Panc1 (cell line): ENCODE measurements around the gene LMBR1L. TPM values are rescaled to one million over a fixed set of nuclear protein-coding genes. Genes with fewer than 3 reads are reported as not detected.

Experiments
- ATAC-seq: fragments of 200-7000 bp; cut with Tn5 transposase; 2 replicates; pipeline ENCODE4 v1.9.1; 2020; ENCODE audit warnings: mild to moderate bottlenecking, moderate library complexity
- BruUV-seq: library from RNA; stranded (reverse); fragments of 400-500 nt; replicated peaks from 2 replicates; lab custom pipeline; 2021; lab: Mats Ljungman, UMichigan
- CTCF ChIA-PET: fragments of 300-600 bp; sonication (Branson Sonifier 250); formaldehyde crosslinking; loops from one replicate; lab custom pipeline; 2022; ENCODE audit warnings: antibody characterized with exemption; lab: Charles Lee
- POLR2A ChIA-PET: fragments of 300-600 bp; sonication (Branson Sonifier 250); formaldehyde crosslinking; loops from one replicate; lab custom pipeline; 2022; ENCODE audit warnings: antibody characterized with exemption; lab: Charles Lee
- DNase-seq: peaks from one replicate; pipeline ENCODE4 v3.0.0-alpha.2; 2010; ENCODE audit warnings: low read depth, low spot score
- H3K27ac ChIP-seq: 2 replicates; pipeline ENCODE4 v1.5.1; 2011; ENCODE audit warnings: mild to moderate bottlenecking, low read length, inconsistent platforms
- H3K27me3 ChIP-seq: fragments of 200-500 bp; sonication (Bioruptor generic); 2 replicates; pipeline ENCODE4 v1.6.0; 2014; ENCODE audit warnings: low read length, inconsistent platforms; ENCODE audit not compliant: control insufficient read depth, insufficient read depth
- H3K36me3 ChIP-seq: fragments of 200-500 bp; sonication (Bioruptor generic); 2 replicates; pipeline ENCODE4 v1.5.1; 2014; ENCODE audit warnings: inconsistent platforms, mild to moderate bottlenecking, low read length, moderate library complexity; ENCODE audit not compliant: control insufficient read depth, insufficient read depth
- H3K4me1 ChIP-seq: 2 replicates; pipeline ENCODE4 v1.5.1; 2011; ENCODE audit warnings: inconsistent platforms, mild to moderate bottlenecking, low read length, moderate library complexity; ENCODE audit not compliant: control insufficient read depth, insufficient read depth
- H3K4me3 ChIP-seq, 2 experiments: 2 replicates each; pipeline ENCODE4 v1.5.1; 2011 to 2012; ENCODE audit warnings: low read depth in 2 of 2, low read length in 2 of 2, mild to moderate bottlenecking in 2 of 2, inconsistent platforms in 1 of 2, moderate library complexity in 1 of 2
- H3K9me3 ChIP-seq: fragments of 200-500 bp; sonication (Bioruptor generic); 2 replicates; pipeline ENCODE4 v1.5.1; 2014; ENCODE audit warnings: low read depth, mild to moderate bottlenecking, inconsistent platforms, low read length, moderate library complexity; ENCODE audit not compliant: control insufficient read depth, insufficient read depth
- CTCF ChIP-seq: fragments of 450-650 bp; IDR thresholded peaks from 2 replicates; pipeline ENCODE4 v1.5.1; 2017; ENCODE audit warnings: mild to moderate bottlenecking
- POLR2AphosphoS5 ChIP-seq: IDR thresholded peaks from 2 replicates; pipeline ENCODE4 v1.6.1; 2012; ENCODE audit warnings: mild to moderate bottlenecking, low read depth, low read length, moderate library complexity
- REST ChIP-seq, 2 experiments: IDR thresholded peaks; 2 replicates each; pipeline ENCODE4 v1.6.1; 2011 to 2012; ENCODE audit warnings: low read depth in 2 of 2, control low read depth in 1 of 2, low read length in 1 of 2, mild to moderate bottlenecking in 1 of 2, moderate library complexity in 1 of 2; ENCODE audit not compliant: insufficient read depth in 1 of 2
- SIN3A ChIP-seq: IDR thresholded peaks from 2 replicates; pipeline ENCODE4 v1.6.1; 2012; ENCODE audit warnings: low read depth, mild to moderate bottlenecking, low read length, moderate library complexity, borderline replicate concordance; ENCODE audit not compliant: insufficient read depth
- TCF7L2 ChIP-seq: IDR thresholded peaks from 2 replicates; pipeline ENCODE4 v1.6.1; 2011; ENCODE audit warnings: mild to moderate bottlenecking, low read depth, low read length, inconsistent platforms
- in situ Hi-C: cut with HindIII; loops from 2 replicates; pipeline ENCODE4 v1.10.0; 2016; ENCODE audit warnings: low sequenced_read_pairs, low pct_unique_long_range_greater_than_20kb
- intact Hi-C: fragments of 100-400 bp; cut with micrococcal nuclease; formaldehyde crosslinking; loops from one replicate; pipeline ENCODE4 v1.10.0; 2022; ENCODE audit not compliant: unreplicated experiment
- total RNA-seq: library from RNA; stranded (reverse); gene quantifications from one replicate; pipeline ENCODE4 v1.2.1, GENCODE V29; 2021; ENCODE audit not compliant: unreplicated experiment

Gene LMBR1L
- total RNA-seq, 1 experiment from 2014 or later, result 34.4 TPM

GRCh38 chr12:49105504-49106084 is 5.1 kb downstream of the LMBR1L start:
- Histone ChIP-seq H3K36me3 (no peaks in the 10 kb centered on the region; the same call in 1 of the 2 replicates), H3K27me3 (no peaks in the 10 kb centered on the region), H3K27ac (no peak overlapping the region), H3K9me3 (no peaks in the 10 kb centered on the region), H3K4me1 (peaks cover 10% of the 10 kb centered on the region), H3K4me3 (no peak overlapping the region)
- intact Hi-C loops, result no loop called here
- POLR2A ChIA-PET, result no interaction called here
- ATAC-seq, result no peak
- no peak for TF ChIP-seq SIN3A
- TF ChIP-seq TCF7L2, result no peak
- no peak for TF ChIP-seq CTCF
- no peak for TF ChIP-seq REST (IDR thresholded peaks at IDR 0.05; ENCODE audit: insufficient read depth in 1 of 2, low read depth in 2 of 2, low read length in 1 of 2)
- TF ChIP-seq POLR2AphosphoS5, result no peak
- in situ Hi-C loops, result no loop called here
- DNase-seq, result no peak
- no TSS peak for BruUV-seq
- CTCF ChIA-PET, result no interaction called here

DNA sequence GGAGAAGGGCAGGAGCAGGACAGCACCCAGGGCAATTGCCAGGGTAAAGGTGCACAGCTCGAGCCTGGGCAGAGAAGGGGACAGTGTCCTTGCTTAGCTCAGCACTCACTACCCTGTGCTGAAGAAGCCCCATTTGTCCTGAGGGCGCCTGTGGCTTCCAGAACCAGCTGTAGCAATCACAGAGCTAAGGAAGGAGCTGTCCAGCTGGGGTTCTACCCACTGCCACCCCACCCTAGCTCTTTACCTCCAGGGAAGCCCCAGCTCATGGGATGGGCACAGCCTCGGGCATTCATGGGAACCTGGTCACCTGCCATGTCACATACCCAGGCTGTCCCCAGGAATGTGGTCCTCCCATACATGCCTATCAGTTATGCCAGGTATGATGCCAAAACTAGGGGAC is 5.8 kb downstream of the LMBR1L start:
- ATAC-seq (no peak), DNase-seq (no peak)
- H3K4me3 ChIP-seq, result no peak overlapping the region
- no peaks in the 10 kb centered on the region for H3K27me3 ChIP-seq
- POLR2A ChIA-PET, result interaction anchor here (0.7 kb wide), 1 partner anchor 9 kb away, joined by 8 read pairs; no protein-coding TSS in a partner anchor
- H3K9me3 ChIP-seq, result no peaks in the 10 kb centered on the region
- CTCF ChIA-PET, result no interaction called here
- intact Hi-C loops (no loop called here), in situ Hi-C loops (no loop called here)
- peaks cover 2% of the 10 kb centered on the region; the same call in 1 of the 2 replicates for H3K36me3 ChIP-seq
- H3K27ac ChIP-seq, result no peak overlapping the region
- TF ChIP-seq SIN3A (no peak), REST (IDR thresholded peaks at IDR 0.05; ENCODE audit: insufficient read depth in 1 of 2, low read depth in 2 of 2, low read length in 1 of 2) (0 out of 4 replicates have a peak, but pooled peaks of 1 of the 2 experiments have one; percentile 16), CTCF (no peak), POLR2AphosphoS5 (no peak)
- BruUV-seq, result no TSS peak
- peaks cover 10% of the 10 kb centered on the region for H3K4me1 ChIP-seq
